GM23338 (cell line): ENCODE results near the gene SLC50A1.

Experiments
- CREB1 ChIP-seq: fragments of 250-450 bp; sonication (Bioruptor Pico); IDR thresholded peaks from 2 replicates; pipeline ENCODE4 v1.5.0; 2020; ENCODE audit warnings: low read depth, mild to moderate bottlenecking, moderate library complexity
- EZH2 ChIP-seq: fragments of 200-600 bp; sonication (generic); IDR thresholded peaks from one replicate; pipeline ENCODE4 v1.8.0; 2017; ENCODE audit warnings: antibody characterized with exemption, mild to moderate bottlenecking, low read depth; ENCODE audit not compliant: unreplicated experiment
- EZH2phosphoT487 ChIP-seq: fragments of 200-600 bp; sonication (generic); IDR thresholded peaks from one replicate; pipeline ENCODE4 v1.8.1; 2018; ENCODE audit warnings: antibody characterized with exemption; ENCODE audit not compliant: unreplicated experiment
- TF ChIP-seq, protein P1 (sequence below), 2 experiments: fragments of 200-600 bp in 1 of 2; sonication (generic) in 1 of 2; conservative IDR thresholded peaks; 2 replicates each; pipeline versions ENCODE4 v1.5.1 to v1.6.1; 2016 to 2017; ENCODE audit warnings: antibody characterized with exemption in 2 of 2, low read depth in 2 of 2, mild to moderate bottlenecking in 2 of 2, moderate library complexity in 1 of 2
- TF ChIP-seq, protein P2 (sequence below): IDR thresholded peaks from one replicate; pipeline ENCODE4 v1.6.1; 2018; ENCODE audit warnings: antibody characterized with exemption; ENCODE audit not compliant: unreplicated experiment

DNA sequence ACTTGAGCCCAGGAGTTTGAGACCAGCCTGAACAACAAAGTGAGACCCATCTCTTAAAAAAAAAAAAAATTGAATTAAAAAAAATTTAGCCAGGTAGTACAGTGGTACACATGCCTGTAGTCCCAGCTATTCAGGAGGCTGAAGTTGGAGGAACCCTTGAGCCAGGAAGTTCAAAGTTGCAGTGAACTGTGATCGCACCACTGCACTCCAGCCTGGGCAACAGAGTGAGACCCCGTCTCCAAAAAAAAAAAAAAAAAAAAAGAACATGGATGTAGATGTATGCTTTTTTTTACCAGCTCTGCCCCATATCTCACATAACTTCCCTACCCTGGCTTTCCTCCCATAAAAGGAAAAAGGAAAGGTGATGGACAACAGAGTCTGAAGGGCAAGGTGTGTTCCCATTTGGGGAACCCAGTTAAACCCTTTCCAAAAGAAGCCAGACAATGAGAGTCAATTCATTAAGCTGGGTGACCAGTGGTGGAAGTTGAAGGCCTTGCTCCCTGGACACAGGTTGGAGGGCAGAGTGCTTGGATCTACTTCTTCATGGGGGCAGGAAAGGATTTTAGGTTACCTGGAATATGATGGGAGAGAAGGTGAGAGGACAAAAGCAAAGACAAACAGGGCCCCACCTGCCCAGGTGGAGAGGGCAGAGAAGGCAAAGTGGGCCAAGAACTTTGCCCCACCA, 34.6 kb downstream of the SLC50A1 start:
- no peak for TF ChIP-seq EZH2phosphoT487
- TF ChIP-seq, protein P1, sequence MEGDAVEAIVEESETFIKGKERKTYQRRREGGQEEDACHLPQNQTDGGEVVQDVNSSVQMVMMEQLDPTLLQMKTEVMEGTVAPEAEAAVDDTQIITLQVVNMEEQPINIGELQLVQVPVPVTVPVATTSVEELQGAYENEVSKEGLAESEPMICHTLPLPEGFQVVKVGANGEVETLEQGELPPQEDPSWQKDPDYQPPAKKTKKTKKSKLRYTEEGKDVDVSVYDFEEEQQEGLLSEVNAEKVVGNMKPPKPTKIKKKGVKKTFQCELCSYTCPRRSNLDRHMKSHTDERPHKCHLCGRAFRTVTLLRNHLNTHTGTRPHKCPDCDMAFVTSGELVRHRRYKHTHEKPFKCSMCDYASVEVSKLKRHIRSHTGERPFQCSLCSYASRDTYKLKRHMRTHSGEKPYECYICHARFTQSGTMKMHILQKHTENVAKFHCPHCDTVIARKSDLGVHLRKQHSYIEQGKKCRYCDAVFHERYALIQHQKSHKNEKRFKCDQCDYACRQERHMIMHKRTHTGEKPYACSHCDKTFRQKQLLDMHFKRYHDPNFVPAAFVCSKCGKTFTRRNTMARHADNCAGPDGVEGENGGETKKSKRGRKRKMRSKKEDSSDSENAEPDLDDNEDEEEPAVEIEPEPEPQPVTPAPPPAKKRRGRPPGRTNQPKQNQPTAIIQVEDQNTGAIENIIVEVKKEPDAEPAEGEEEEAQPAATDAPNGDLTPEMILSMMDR (conservative IDR thresholded peaks at IDR 0.05; ENCODE audit: low read depth in 2 of 2), result no peak
- TF ChIP-seq, protein P2, sequence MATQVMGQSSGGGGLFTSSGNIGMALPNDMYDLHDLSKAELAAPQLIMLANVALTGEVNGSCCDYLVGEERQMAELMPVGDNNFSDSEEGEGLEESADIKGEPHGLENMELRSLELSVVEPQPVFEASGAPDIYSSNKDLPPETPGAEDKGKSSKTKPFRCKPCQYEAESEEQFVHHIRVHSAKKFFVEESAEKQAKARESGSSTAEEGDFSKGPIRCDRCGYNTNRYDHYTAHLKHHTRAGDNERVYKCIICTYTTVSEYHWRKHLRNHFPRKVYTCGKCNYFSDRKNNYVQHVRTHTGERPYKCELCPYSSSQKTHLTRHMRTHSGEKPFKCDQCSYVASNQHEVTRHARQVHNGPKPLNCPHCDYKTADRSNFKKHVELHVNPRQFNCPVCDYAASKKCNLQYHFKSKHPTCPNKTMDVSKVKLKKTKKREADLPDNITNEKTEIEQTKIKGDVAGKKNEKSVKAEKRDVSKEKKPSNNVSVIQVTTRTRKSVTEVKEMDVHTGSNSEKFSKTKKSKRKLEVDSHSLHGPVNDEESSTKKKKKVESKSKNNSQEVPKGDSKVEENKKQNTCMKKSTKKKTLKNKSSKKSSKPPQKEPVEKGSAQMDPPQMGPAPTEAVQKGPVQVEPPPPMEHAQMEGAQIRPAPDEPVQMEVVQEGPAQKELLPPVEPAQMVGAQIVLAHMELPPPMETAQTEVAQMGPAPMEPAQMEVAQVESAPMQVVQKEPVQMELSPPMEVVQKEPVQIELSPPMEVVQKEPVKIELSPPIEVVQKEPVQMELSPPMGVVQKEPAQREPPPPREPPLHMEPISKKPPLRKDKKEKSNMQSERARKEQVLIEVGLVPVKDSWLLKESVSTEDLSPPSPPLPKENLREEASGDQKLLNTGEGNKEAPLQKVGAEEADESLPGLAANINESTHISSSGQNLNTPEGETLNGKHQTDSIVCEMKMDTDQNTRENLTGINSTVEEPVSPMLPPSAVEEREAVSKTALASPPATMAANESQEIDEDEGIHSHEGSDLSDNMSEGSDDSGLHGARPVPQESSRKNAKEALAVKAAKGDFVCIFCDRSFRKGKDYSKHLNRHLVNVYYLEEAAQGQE, result no peak
- TF ChIP-seq CREB1 (CRISPR knock-in tag), result no peak
- TF ChIP-seq EZH2, result no peak
